Erythroblast (primary cell): Measurements from ENCODE around the gene ADAM22.

Source experiments
- GATA1 ChIP-seq: IDR thresholded peaks from 2 replicates; pipeline ENCODE4 v1.6.1; 2011; ENCODE audit warnings: low read depth, mild to moderate bottlenecking, control low read depth, low read length, moderate library complexity
- POLR2A ChIP-seq: IDR thresholded peaks from 2 replicates; pipeline ENCODE4 v1.6.1; 2011; ENCODE audit warnings: mild to moderate bottlenecking, low read length

DNA sequence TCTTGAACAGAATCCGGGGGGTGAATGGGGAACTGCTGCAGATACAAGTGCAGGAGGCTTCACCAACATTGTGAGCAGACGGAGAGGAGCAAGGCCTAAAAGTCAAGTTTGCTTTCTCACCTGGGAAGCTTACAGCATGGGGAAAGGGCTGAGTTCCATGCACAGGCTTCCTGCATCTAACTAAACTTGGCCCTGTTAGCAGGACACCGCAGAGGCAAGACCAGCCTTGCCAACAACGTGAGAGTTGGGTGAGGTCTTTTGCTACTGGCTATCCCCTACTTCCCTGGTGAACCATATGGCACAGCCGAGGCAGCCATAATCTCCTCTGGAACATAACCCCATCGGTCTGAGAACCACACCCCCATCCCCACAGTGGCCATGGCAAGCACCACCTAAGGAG is 14.2 kb upstream of the ADAM22 start:
- no peak for TF ChIP-seq POLR2A
- no peak for TF ChIP-seq GATA1
